Stimulated activated CD8-positive, alpha-beta memory T cell treated with anti-CD3 and anti-CD28 coated beads, Interleukin-2, amount 100 ng/mL, for 48 hours (primary cell): Measurements from ENCODE around the gene CACNA1E.
"Not testable (repeated sequence)": the region's sequence is repeated elsewhere in the genome, so short reads cannot be mapped to it uniquely, and the experiment has no call there.

ENCODE experiments used
- DNase-seq, 2 donors: peaks; one replicate each; pipeline ENCODE4 v3.0.0-alpha.2; 2020; ENCODE audit warnings: low read depth in 2 of 2

The CACNA1E gene

DNA sequence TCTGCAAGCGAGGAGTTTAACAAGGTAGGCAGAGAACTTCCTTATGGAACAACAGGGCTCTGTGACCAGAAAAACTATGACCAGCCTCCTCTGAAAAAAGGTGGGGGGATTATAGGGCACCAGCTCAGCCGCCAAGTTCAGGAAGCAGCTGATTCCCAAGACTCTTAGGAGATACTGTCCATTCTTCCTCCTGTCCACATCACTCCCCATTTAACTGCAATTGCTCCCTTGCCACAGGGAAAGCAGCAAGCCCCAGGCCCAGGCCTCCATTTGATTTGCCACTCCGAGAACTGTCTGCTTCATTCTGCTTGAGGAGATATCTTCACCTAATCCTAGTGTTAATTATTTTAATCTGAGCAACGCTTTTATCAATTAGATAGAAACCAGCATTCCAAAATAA, 323.9 kb downstream of the CACNA1E start:
- DNase-seq: no peak

DNA sequence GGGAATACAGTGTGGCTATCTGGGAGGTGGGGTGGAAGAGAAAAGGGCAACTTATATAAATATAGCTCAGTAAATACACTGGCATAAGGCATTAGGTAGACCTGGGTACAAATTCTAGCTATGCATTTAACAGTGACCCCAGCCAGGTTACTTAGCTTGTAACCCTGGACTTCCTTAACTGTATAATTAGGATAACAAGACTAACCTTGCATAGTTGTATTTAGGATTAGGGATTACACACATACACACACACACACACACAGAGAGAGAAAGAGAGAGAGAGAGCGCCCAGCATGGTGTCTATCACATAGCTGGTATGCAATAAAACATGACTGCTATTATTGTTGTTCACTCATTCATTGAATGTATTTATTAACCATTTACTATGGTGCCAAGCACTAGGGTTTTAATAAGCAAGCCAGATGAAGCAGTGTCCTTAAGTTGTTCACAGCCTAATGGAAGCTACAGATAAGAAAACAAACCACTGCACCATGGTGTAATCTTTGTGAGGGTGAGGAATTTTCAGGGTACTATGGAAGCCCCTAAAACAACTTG, 326.8 kb downstream of the CACNA1E start:
- no peak for DNase-seq

DNA sequence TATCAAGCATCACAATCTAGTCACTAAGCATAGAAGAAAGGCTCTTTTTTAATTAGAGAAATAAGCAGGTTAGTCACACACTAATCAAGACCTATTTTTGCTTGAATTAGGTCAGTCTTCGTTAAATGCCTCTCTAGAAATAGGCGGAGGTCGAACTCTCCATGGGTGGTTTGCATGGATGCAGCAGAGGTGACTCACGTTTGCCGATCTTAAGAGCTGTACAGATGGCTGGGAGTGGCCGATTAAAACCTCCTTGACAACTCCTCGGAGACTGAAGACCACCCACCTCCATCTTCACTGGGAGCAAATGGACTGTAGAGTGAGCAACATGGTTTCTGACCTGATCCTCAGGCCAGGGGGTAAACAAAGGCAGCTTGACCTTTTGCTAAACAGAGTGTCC, 328.9 kb downstream of the CACNA1E start:
- DNase-seq: no peak

DNA sequence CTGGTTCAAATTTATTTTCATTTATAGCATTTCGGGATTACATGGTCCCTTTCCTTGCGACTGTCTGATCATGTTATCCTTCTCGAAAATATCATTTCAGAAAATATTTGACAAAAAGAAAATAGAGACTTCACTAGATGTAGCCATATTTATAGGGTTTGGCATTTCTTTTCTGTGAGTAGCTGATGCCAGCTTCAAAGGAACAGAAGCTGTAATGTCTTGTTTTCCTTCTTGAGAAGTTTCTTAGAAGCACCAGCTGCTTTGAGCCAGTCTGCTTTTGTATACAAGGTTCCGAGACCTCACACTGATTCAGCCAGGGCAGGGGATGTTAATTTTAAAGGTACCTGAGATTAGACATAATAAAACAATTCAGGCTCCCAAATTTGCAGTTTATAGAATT, 329.9 kb downstream of the CACNA1E start:
- DNase-seq: no peak

DNA sequence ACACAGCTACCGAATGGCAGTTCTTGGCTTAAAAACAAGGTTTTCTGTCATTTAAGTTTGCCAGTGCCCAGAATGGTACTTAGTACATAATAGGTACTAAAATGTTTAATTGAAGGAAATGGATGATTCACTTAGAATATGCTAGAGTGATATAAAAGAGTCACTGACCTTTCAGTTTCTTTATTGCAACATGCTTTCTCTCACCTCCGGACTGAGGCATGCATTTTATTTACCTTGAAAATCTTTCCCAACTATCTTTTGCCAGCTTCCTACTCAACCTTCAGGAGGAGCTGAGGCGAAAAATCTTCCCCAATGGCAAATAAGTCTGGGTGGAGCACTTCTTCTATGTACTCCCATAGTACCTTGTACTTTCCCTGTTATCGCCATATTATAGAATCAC, 333.3 kb downstream of the CACNA1E start:
- no peak for DNase-seq

DNA sequence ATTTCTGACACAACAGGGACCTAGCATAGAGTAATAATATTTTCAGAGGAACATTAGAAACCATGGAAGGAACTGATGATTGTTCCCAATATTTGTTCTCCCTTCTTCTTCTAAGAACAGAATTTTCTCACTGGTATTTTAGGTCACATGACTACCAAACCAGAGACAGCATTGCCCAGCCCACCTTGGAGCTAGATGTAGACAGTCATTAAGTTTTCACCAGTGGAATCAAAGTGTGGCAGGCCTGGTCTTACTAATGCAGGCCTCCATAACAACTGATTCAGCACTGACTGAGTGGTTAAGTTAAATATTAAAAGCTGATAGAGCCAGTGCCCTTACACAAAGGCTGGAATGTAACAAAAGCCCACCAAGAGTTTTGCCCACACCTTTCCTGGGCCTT, 333.8 kb downstream of the CACNA1E start:
- no peak for DNase-seq

DNA sequence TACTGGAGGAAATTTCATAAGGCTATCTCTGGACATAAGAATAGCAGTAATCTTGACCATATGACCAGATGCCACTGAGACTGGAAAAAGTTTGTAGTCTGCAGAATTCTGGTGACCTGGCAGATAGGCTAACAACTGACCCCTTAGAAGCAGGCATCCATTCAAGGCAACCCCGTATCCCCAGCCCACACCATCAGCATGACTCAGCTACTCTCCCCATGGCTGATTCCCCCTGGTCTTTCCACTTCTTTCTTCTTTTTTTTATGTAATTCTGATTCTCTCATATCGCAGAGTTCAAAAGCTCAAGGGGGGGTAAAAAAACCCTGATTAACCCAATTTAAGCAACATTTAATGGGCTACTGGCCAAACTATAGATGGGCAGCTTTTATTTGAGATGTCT, 335.1 kb downstream of the CACNA1E start:
- no peak for DNase-seq

DNA sequence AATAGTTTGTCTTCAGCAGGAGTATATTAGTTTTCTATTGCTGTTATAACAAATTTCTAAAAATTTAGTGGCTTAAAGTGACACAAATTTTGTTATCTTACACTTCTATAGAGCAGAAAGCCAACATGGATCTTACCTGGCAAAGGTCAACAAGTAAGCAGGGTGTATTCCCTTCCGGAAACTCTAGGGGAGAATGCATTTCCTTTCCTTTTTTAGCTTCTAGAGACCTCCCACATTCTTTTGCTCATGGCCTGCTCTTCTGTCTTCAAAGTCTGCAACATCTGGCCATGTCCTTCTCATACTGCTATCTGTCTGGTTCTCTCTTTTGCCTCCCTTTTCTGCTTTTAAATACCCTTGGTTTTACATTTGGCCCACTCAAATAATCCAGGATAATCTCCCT, 335.6 kb downstream of the CACNA1E start:
- DNase-seq: no peak

DNA sequence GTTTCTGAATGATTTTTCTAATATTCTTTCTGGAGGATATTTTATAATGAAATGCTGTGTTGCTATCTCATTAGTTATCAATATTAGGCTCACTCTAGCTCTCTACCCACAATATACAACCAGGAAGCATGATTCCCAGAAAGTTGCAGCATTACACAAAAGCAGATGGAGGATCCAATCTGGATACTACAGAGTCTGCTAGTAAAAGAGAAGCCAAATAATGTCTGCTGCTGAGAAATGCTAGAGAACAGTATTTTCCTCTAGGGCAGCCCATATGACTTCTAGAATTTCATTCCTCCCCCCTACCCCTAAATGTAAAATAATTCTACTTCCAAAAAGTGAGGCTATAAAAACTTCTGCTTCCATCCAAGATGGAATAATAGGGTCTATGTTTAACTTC, 338.4 kb downstream of the CACNA1E start:
- DNase-seq: no peak

DNA sequence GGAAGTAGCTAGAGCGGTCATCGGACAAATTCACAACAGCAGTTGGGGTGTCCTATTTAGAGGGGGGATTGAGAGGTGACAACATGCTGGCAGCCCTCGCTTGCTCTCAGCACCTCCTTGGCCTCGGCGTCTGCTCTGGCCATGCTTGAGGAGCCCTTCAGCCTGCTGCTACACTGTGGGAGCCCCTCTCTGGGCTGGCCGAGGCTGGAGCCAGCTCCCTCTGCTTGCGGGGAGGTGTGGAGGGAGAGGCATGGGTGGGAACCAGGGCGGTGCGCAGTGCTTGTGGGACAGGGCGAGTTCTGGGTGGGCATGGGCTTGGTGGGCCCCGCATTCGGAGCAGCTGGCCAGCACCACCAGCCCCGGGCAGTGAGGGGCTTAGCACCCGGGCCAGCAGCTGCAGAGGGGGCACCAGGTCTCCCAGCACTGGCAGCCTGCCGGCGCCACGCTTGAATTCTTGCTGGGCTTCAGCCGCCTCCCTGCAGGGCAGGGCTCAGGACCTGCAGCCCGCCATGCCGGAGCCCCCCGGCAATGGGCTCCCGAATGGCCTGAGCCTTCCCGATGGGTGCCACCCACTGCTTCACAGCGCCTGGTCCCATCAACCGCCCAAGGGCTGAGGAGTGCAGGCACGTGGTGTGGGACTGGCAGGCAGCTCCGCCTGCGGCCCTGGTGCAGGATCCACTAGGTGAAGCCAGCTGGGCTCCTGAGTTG, 349.0 kb downstream of the CACNA1E start:
- not testable (repeated sequence) for DNase-seq

DNA sequence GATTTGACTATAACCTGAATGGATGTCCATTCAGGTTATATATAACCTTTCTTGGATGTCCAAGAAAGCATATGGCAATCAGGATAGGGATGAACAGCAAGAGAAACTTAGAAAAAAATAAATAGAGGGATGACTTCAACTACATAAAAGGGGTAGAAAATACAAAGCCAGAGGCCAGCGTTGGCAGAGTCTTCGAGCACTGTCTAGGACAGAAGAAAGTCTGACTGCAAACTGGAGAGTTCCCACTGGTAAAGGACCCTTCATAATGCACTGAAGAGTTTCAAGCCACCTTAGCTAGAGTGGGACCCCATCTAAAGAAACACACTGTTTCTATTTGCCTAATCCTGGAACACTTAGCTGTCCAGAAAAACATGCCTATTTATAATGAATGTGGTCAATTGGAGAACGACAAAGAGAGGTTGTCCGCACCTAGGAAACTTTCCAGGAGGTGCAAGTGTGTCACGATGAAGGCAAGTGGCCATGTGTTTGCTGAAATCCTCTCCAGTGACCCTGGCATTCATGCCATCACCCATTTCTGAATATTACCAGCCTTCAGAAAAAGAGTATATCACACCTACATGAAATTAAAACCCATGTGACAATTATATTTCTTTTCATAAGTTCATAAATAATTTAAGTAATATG, 362.8 kb downstream of the CACNA1E start:
- DNase-seq: no peak

DNA sequence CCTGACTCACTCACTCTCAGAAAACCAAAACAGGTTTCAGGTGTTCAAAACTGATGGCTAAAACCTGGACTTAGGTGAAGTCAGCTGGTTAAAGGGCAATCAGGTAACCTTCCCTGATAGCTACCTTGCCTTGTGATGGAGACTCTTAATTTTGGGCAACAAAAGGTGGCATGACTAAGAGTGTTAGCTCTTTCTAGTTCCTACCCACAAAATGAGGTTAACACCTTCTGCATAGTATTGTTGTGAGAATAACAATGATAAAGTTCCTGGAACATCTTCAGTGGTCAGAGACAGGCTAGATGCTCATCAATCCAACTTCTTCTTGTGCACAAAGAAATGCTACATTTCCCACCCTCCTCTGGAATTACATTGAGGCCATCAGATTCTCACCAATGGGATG, 363.4 kb downstream of the CACNA1E start:
- DNase-seq: no peak

DNA sequence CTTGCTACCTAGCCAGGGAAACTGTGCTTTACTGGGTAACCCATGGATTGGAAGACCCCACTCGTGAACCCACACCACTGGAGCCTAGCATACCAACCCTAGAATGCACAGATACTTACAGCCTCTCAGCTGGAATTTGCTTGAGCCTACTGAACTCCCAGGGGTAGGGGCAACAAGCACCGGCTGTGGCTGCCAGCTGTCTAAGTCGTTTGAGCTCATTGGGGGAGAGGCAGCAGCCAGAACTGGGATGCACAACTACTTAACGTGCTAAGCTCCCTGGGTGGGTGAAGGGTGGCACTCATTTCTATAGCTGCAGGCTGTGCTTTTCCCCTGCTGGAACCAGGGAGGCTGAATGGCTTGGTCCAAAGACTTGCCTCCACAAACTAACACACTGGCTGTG, 365.8 kb downstream of the CACNA1E start:
- no peak for DNase-seq

DNA sequence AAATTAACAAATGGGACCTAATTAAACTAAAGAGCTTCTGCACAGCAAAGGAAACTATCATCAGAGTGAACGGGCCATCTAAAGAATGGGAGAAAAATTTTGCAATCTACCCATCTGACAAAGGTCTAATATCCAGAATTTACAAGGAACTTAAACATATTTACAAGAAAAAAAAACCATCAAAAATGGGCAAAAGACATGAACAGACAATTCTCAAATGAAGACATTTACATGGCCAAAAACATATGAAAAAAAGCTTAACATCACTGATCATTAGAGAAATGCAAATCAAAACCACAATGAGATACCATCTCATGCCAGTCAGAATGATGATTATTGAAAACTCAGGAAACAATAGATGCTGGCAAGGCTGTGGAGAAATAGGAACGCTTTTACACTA, 370.9 kb downstream of the CACNA1E start:
- not testable (repeated sequence) for DNase-seq

DNA sequence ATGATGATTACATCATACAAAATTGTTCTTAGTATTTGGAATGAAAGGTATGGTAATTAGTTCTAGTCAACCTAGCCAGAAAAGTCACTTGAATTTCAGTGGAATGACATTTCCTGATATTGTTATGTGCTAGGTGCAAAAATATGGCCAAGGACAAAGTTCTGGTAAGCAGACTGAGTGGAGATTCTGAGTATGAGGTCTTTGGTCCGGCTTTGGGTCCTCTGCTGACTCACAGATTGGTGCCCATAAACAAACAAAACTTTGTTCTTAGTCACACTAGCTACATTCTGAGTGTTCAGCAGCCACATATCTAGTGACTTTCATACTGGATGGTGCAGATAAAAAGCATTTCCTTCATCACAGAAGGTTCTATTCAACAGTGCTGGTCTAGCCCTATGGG, 372.1 kb downstream of the CACNA1E start:
- DNase-seq: no peak
